Panc1 (cell line): Measurements from ENCODE around the gene FN3K. TPM values are rescaled to one million over a fixed set of nuclear protein-coding genes. Genes with fewer than 3 reads are reported as not detected.
A peak's percentile ranks its signal among the peaks of the same experiment; 100 is the strongest.

Experiments used
- ATAC-seq: fragments of 200-7000 bp; cut with Tn5 transposase; 2 replicates; pipeline ENCODE4 v1.9.1; 2020; ENCODE audit warnings: mild to moderate bottlenecking, moderate library complexity
- BruUV-seq: library from RNA; stranded (reverse); fragments of 400-500 nt; replicated peaks from 2 replicates; lab custom pipeline; 2021; lab: Mats Ljungman, UMichigan
- CTCF ChIA-PET: fragments of 300-600 bp; sonication (Branson Sonifier 250); formaldehyde crosslinking; loops from one replicate; lab custom pipeline; 2022; ENCODE audit warnings: antibody characterized with exemption; lab: Charles Lee
- POLR2A ChIA-PET: fragments of 300-600 bp; sonication (Branson Sonifier 250); formaldehyde crosslinking; loops from one replicate; lab custom pipeline; 2022; ENCODE audit warnings: antibody characterized with exemption; lab: Charles Lee
- DNase-seq: peaks from one replicate; pipeline ENCODE4 v3.0.0-alpha.2; 2010; ENCODE audit warnings: low read depth, low spot score
- H3K27ac ChIP-seq: 2 replicates; pipeline ENCODE4 v1.5.1; 2011; ENCODE audit warnings: mild to moderate bottlenecking, low read length, inconsistent platforms
- H3K27me3 ChIP-seq: fragments of 200-500 bp; sonication (Bioruptor generic); 2 replicates; pipeline ENCODE4 v1.6.0; 2014; ENCODE audit warnings: low read length, inconsistent platforms; ENCODE audit not compliant: control insufficient read depth, insufficient read depth
- H3K36me3 ChIP-seq: fragments of 200-500 bp; sonication (Bioruptor generic); 2 replicates; pipeline ENCODE4 v1.5.1; 2014; ENCODE audit warnings: inconsistent platforms, mild to moderate bottlenecking, low read length, moderate library complexity; ENCODE audit not compliant: control insufficient read depth, insufficient read depth
- H3K4me1 ChIP-seq: 2 replicates; pipeline ENCODE4 v1.5.1; 2011; ENCODE audit warnings: inconsistent platforms, mild to moderate bottlenecking, low read length, moderate library complexity; ENCODE audit not compliant: control insufficient read depth, insufficient read depth
- H3K4me3 ChIP-seq, 2 experiments: 2 replicates each; pipeline ENCODE4 v1.5.1; 2011 to 2012; ENCODE audit warnings: low read depth in 2 of 2, low read length in 2 of 2, mild to moderate bottlenecking in 2 of 2, inconsistent platforms in 1 of 2, moderate library complexity in 1 of 2
- H3K9me3 ChIP-seq: fragments of 200-500 bp; sonication (Bioruptor generic); 2 replicates; pipeline ENCODE4 v1.5.1; 2014; ENCODE audit warnings: low read depth, mild to moderate bottlenecking, inconsistent platforms, low read length, moderate library complexity; ENCODE audit not compliant: control insufficient read depth, insufficient read depth
- POLR2AphosphoS5 ChIP-seq: IDR thresholded peaks from 2 replicates; pipeline ENCODE4 v1.6.1; 2012; ENCODE audit warnings: mild to moderate bottlenecking, low read depth, low read length, moderate library complexity
- REST ChIP-seq, 2 experiments: IDR thresholded peaks; 2 replicates each; pipeline ENCODE4 v1.6.1; 2011 to 2012; ENCODE audit warnings: low read depth in 2 of 2, control low read depth in 1 of 2, low read length in 1 of 2, mild to moderate bottlenecking in 1 of 2, moderate library complexity in 1 of 2; ENCODE audit not compliant: insufficient read depth in 1 of 2
- SIN3A ChIP-seq: IDR thresholded peaks from 2 replicates; pipeline ENCODE4 v1.6.1; 2012; ENCODE audit warnings: low read depth, mild to moderate bottlenecking, low read length, moderate library complexity, borderline replicate concordance; ENCODE audit not compliant: insufficient read depth
- TCF7L2 ChIP-seq: IDR thresholded peaks from 2 replicates; pipeline ENCODE4 v1.6.1; 2011; ENCODE audit warnings: mild to moderate bottlenecking, low read depth, low read length, inconsistent platforms
- in situ Hi-C: cut with HindIII; loops from 2 replicates; pipeline ENCODE4 v1.10.0; 2016; ENCODE audit warnings: low sequenced_read_pairs, low pct_unique_long_range_greater_than_20kb
- intact Hi-C: fragments of 100-400 bp; cut with micrococcal nuclease; formaldehyde crosslinking; loops from one replicate; pipeline ENCODE4 v1.10.0; 2022; ENCODE audit not compliant: unreplicated experiment
- total RNA-seq: library from RNA; stranded (reverse); gene quantifications from one replicate; pipeline ENCODE4 v1.2.1, GENCODE V29; 2021; ENCODE audit not compliant: unreplicated experiment
- TF ChIP-seq, protein P1 (sequence below): fragments of 450-650 bp; IDR thresholded peaks from 2 replicates; pipeline ENCODE4 v1.5.1; 2017; ENCODE audit warnings: mild to moderate bottlenecking

The FN3K gene
- total RNA-seq, 1 experiment from 2014 or later, result 34.8 TPM

- ATAC-seq, result peak; percentile 85
- intact Hi-C loops, result loop anchor here (5.0 kb wide), 1 partner anchor 108 kb away; no protein-coding TSS in a partner anchor
- H3K27ac ChIP-seq, result no peak overlapping the region
- TF ChIP-seq, protein P1, sequence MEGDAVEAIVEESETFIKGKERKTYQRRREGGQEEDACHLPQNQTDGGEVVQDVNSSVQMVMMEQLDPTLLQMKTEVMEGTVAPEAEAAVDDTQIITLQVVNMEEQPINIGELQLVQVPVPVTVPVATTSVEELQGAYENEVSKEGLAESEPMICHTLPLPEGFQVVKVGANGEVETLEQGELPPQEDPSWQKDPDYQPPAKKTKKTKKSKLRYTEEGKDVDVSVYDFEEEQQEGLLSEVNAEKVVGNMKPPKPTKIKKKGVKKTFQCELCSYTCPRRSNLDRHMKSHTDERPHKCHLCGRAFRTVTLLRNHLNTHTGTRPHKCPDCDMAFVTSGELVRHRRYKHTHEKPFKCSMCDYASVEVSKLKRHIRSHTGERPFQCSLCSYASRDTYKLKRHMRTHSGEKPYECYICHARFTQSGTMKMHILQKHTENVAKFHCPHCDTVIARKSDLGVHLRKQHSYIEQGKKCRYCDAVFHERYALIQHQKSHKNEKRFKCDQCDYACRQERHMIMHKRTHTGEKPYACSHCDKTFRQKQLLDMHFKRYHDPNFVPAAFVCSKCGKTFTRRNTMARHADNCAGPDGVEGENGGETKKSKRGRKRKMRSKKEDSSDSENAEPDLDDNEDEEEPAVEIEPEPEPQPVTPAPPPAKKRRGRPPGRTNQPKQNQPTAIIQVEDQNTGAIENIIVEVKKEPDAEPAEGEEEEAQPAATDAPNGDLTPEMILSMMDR, result peak; percentile 99
- no peak for TF ChIP-seq REST (IDR thresholded peaks at IDR 0.05; ENCODE audit: insufficient read depth in 1 of 2, low read depth in 2 of 2, low read length in 1 of 2)
- H3K27me3 ChIP-seq, result no peaks in the 10 kb centered on the region
- POLR2A ChIA-PET, result no interaction called here
- H3K36me3 ChIP-seq, result peaks cover 2% of the 10 kb centered on the region; the same call in 1 of the 2 replicates
- CTCF ChIA-PET, result interaction anchor here (0.7 to 1.2 kb wide), 2 partner anchors 49 to 63 kb away, joined by 3 read pairs; no protein-coding TSS in a partner anchor
- H3K4me3 ChIP-seq, result no peak overlapping the region
- no TSS peak for BruUV-seq
- H3K4me1 ChIP-seq, result no peaks in the 10 kb centered on the region
- no peak for DNase-seq
- in situ Hi-C loops, result no loop called here
- H3K9me3 ChIP-seq, result no peaks in the 10 kb centered on the region
Observed at GRCh38 chr17:82775001-82775823, 39.8 kb downstream of the FN3K start.

- no peaks in the 10 kb centered on the region for H3K9me3 ChIP-seq
- H3K27me3 ChIP-seq, result no peaks in the 10 kb centered on the region
- intact Hi-C loops (loop anchor here (5.0 kb wide), 1 partner anchor 109 kb away; no protein-coding TSS in a partner anchor), in situ Hi-C loops (no loop called here)
- DNase-seq (no peak), ATAC-seq (no peak)
- H3K4me3 ChIP-seq, result no peak overlapping the region
- H3K36me3 ChIP-seq, result peaks cover 2% of the 10 kb centered on the region; the same call in 1 of the 2 replicates
- no TSS peak for BruUV-seq
- POLR2A ChIA-PET, result no interaction called here
- TF ChIP-seq, protein P1, result no peak
- TF ChIP-seq TCF7L2 (no peak), POLR2AphosphoS5 (no peak), SIN3A (no peak), REST (IDR thresholded peaks at IDR 0.05; ENCODE audit: insufficient read depth in 1 of 2, low read depth in 2 of 2, low read length in 1 of 2) (no peak)
- H3K27ac ChIP-seq, result no peak overlapping the region
- CTCF ChIA-PET, result interaction anchor here (1.2 kb wide), 1 partner anchor 64 kb away, joined by 3 read pairs; no protein-coding TSS in a partner anchor
- H3K4me1 ChIP-seq, result no peaks in the 10 kb centered on the region
Observed at GRCh38 chr17:82776454-82776853, 41.0 kb downstream of the FN3K start.
